Hepatocyte (in vitro differentiated cells): Measurements from ENCODE around the gene OSBPL10.

Experiments
- EZH2 ChIP-seq: fragments of 200-600 bp; sonication (generic); IDR thresholded peaks from 2 replicates; pipeline ENCODE4 v1.6.1; 2016; ENCODE audit warnings: antibody characterized with exemption, mild to moderate bottlenecking, borderline replicate concordance
- EZH2phosphoT487 ChIP-seq: fragments of 200-600 bp; sonication (generic); IDR thresholded peaks from one replicate; pipeline ENCODE4 v1.6.1; 2018; ENCODE audit warnings: antibody characterized with exemption, mild to moderate bottlenecking, low read depth, moderate library complexity; ENCODE audit not compliant: unreplicated experiment, severe bottlenecking
- TF ChIP-seq, protein P1 (sequence below): fragments of 200-600 bp; sonication (generic); IDR thresholded peaks from 2 replicates; pipeline ENCODE4 v1.5.1; 2016; ENCODE audit warnings: antibody characterized with exemption, mild to moderate bottlenecking; ENCODE audit not compliant: poor library complexity

DNA sequence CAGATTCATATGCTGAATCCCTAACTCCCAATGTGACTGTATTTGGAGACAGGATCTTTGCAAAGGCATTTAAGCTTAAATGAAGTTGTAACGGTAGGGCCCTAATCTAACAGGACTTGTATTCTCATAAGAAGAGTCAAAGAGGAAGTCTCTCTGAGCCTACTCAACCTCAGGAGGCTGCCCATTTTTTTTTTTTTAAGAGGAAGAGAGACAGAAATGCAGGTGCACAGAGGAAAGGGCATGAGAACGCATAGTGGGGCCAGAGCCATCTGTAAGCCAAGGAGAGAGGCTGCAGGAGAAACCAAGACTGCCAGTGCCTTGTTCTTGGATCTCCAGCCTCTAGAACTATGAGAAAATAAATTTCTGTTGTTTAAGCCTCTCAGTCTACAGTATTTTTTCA lies 28.9 kb upstream of the OSBPL10 start:
- TF ChIP-seq, protein P1, sequence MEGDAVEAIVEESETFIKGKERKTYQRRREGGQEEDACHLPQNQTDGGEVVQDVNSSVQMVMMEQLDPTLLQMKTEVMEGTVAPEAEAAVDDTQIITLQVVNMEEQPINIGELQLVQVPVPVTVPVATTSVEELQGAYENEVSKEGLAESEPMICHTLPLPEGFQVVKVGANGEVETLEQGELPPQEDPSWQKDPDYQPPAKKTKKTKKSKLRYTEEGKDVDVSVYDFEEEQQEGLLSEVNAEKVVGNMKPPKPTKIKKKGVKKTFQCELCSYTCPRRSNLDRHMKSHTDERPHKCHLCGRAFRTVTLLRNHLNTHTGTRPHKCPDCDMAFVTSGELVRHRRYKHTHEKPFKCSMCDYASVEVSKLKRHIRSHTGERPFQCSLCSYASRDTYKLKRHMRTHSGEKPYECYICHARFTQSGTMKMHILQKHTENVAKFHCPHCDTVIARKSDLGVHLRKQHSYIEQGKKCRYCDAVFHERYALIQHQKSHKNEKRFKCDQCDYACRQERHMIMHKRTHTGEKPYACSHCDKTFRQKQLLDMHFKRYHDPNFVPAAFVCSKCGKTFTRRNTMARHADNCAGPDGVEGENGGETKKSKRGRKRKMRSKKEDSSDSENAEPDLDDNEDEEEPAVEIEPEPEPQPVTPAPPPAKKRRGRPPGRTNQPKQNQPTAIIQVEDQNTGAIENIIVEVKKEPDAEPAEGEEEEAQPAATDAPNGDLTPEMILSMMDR = no peak
- TF ChIP-seq EZH2 = no peak
- TF ChIP-seq EZH2phosphoT487 = no peak
